Stomach (tissue), 9 donors: ENCODE data around the gene ERMP1. TPM values are rescaled to one million over a fixed set of nuclear protein-coding genes. Genes with fewer than 3 reads are reported as not detected.

Experiments used
- DNase-seq, 2 donors: peaks; one replicate each; pipeline versions ENCODE4 v3.0.0 to v3.0.0-alpha.2; 2013 to 2019
- H3K27ac ChIP-seq, 5 donors: fragments of 200-600 bp in 4 of 5; sonication (generic) in 4 of 5; one replicate each; pipeline ENCODE4 v1.5.1; 2013 to 2019; ENCODE audit warnings: mild to moderate bottlenecking in 1 of 5, moderate library complexity in 1 of 5
- H3K27me3 ChIP-seq, 3 donors: fragments of 200-600 bp; sonication (generic); one replicate each; pipeline ENCODE4 v1.5.1; 2017 to 2019; ENCODE audit warnings: mixed run types in 1 of 3
- H3K36me3 ChIP-seq, 4 donors: fragments of 200-600 bp; sonication (generic); 1 replicate in 3 of 4; 2 replicates in 1 of 4; pipeline ENCODE4 v1.5.1; 2016 to 2019
- H3K4me1 ChIP-seq, 4 donors: fragments of 200-600 bp; sonication (generic); one replicate each; pipeline ENCODE4 v1.5.1; 2016 to 2019
- H3K4me3 ChIP-seq, 4 donors: fragments of 200-600 bp; sonication (generic) in 3 of 4; one replicate each; pipeline ENCODE4 v1.5.1; 2016 to 2019; ENCODE audit warnings: mild to moderate bottlenecking in 1 of 4
- H3K9me3 ChIP-seq, 4 donors: fragments of 200-600 bp; sonication (generic); one replicate each; pipeline ENCODE4 v1.5.1; 2016 to 2019
- EP300 ChIP-seq: sonication (generic); formaldehyde crosslinking; IDR thresholded peaks from one replicate; pipeline ENCODE4 v1.6.1; 2017; ENCODE audit warnings: antibody characterized with exemption
- POLR2A ChIP-seq, 4 donors: fragments of 450-650 bp; IDR thresholded peaks; one replicate each; pipeline ENCODE4 v1.6.1; 2016; ENCODE audit warnings: antibody characterized with exemption in 4 of 4, control low read depth in 2 of 4, mild to moderate bottlenecking in 1 of 4, moderate library complexity in 1 of 4
- POLR2AphosphoS5 ChIP-seq, 3 donors: sonication (generic); formaldehyde crosslinking; IDR thresholded peaks; one replicate each; pipeline ENCODE4 v1.6.1; 2016; ENCODE audit warnings: antibody characterized with exemption in 3 of 3
- WGBS, 5 donors: extraction: QIAGEN DNeasy Blood & Tissue Kit in 3 of 5; methylation state at CpG; one replicate each; pipeline versions ENCODE4 v1.1.5 to v1.1.7; 2013 to 2018; 5-methylcytosine and 5-hydroxymethylcytosine counted together
- intact Hi-C: fragments of 100-400 bp; cut with DNase I; formaldehyde crosslinking; loops from one replicate; pipeline ENCODE4 v1.15.1; 2023; ENCODE audit warnings: low total_unique reads
- polyA plus RNA-seq, 3 donors: library from polyadenylated mRNA; stranded (reverse); fragments of 200-250 nt; gene quantifications; one replicate each; pipeline ENCODE4 v1.2.3, GENCODE V29; 2013
- total RNA-seq, 5 donors: library from RNA; depleted of rRNA; stranded (reverse); fragments of >200 nt; gene quantifications; one replicate each; pipeline versions ENCODE4 v1.1.0 to v1.2.3, GENCODE V29; 2014 to 2016
- TF ChIP-seq, protein P1 (sequence below), 7 experiments: fragments of 450-650 bp in 4 of 7; fragments of 200-600 bp in 3 of 7; sonication (generic) in 3 of 7; IDR thresholded peaks; one replicate each; pipeline ENCODE4 v1.5.1; 2016 to 2019; ENCODE audit warnings: antibody characterized with exemption in 7 of 7, control low read depth in 2 of 7, mild to moderate bottlenecking in 1 of 7
- donor health status: healthy with polysubstance abuse.
- donor health status: Bipolar disorder and iron deficiency.
- donor health status: healthy.

The ERMP1 gene
- total and polyA plus RNA-seq, 8 donors: 2.0 to 32.1 (median 16.3) TPM

DNA sequence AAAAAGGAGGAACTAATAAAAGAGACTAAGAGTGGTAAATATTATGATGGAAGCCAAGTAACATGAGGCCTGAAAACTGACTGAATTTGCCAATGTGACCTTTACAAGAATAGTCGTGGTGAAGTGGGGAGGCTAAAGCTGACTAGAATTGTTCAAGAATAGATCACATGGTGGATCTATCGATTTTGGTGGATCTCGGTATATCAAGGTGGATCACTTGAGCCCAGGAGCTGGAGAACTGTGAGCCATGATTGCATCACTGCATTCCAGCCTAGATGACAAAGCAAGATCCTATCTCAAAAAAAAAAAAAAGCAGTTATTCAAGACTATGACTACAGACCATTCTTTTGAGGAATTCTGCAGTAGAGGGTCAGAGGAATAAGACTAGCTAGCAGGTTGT lies 15.1 kb downstream of the ERMP1 start:
- intact Hi-C loops: no loop called here
- Histone ChIP-seq H3K27me3 (no peaks in the 10 kb centered on the region), H3K9me3 (no peaks in the 10 kb centered on the region), H3K27ac (no peak overlapping the region), H3K36me3 (peaks cover 4 to 65% (median 60%) of the 10 kb centered on the region in 4 donors), H3K4me1 (no peaks in the 10 kb centered on the region), H3K4me3 (no peak overlapping the region)
- DNase-seq: no peak
- WGBS, 5 donors: 89 to 94% (median 93%) methylated on average over 3 of the region's 3 CpGs
- TF ChIP-seq EP300: no peak
- no peak for TF ChIP-seq POLR2A (IDR thresholded peaks at IDR 0.05)
- TF ChIP-seq, protein P1, sequence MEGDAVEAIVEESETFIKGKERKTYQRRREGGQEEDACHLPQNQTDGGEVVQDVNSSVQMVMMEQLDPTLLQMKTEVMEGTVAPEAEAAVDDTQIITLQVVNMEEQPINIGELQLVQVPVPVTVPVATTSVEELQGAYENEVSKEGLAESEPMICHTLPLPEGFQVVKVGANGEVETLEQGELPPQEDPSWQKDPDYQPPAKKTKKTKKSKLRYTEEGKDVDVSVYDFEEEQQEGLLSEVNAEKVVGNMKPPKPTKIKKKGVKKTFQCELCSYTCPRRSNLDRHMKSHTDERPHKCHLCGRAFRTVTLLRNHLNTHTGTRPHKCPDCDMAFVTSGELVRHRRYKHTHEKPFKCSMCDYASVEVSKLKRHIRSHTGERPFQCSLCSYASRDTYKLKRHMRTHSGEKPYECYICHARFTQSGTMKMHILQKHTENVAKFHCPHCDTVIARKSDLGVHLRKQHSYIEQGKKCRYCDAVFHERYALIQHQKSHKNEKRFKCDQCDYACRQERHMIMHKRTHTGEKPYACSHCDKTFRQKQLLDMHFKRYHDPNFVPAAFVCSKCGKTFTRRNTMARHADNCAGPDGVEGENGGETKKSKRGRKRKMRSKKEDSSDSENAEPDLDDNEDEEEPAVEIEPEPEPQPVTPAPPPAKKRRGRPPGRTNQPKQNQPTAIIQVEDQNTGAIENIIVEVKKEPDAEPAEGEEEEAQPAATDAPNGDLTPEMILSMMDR (IDR thresholded peaks at IDR 0.05): no peak
- no peak for TF ChIP-seq POLR2AphosphoS5 (IDR thresholded peaks at IDR 0.05)

DNA sequence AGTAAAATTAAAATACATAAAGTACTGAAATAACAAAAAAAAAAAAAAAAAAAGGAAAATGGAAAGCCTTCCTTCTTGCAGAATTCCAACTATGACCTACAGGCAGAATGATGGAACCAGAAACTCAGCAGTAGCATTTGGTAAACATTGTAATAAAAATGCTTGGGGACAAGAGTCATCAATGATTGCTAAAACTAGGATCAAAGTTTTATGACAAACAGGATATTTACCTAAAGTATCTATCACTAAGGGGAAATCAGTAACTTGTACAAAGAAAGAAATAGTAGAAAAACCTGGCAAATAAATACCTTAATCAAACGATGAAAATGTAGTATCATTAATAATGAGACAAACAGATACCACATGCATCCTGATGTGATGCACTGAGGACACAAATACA lies 17.5 kb downstream of the ERMP1 start:
- H3K4me1 ChIP-seq: no peaks in the 10 kb centered on the region
- intact Hi-C loops: no loop called here
- no peak overlapping the region for H3K27ac ChIP-seq
- no peaks in the 10 kb centered on the region for H3K27me3 ChIP-seq
- WGBS, 5 donors: 70 to 84% (median 78%) methylated on average over 1 of the region's 1 CpG
- TF ChIP-seq POLR2AphosphoS5 (IDR thresholded peaks at IDR 0.05) (no peak), EP300 (no peak), POLR2A (IDR thresholded peaks at IDR 0.05) (no peak)
- TF ChIP-seq, protein P1 (IDR thresholded peaks at IDR 0.05): no peak
- no peak for DNase-seq
- no peaks in the 10 kb centered on the region for H3K9me3 ChIP-seq
- H3K4me3 ChIP-seq: no peak overlapping the region
- H3K36me3 ChIP-seq: peaks cover 8 to 67% (median 63%) of the 10 kb centered on the region in 4 donors

GRCh38 chr9:5813824-5814223 lies 19.1 kb downstream of the ERMP1 start:
- Histone ChIP-seq H3K27ac (no peak overlapping the region), H3K9me3 (no peaks in the 10 kb centered on the region), H3K4me3 (no peak overlapping the region), H3K36me3 (peaks cover 13 to 76% (median 70%) of the 10 kb centered on the region in 4 donors), H3K27me3 (no peaks in the 10 kb centered on the region), H3K4me1 (no peaks in the 10 kb centered on the region)
- intact Hi-C loops: no loop called here
- 85 to 92% (median 87%) methylated on average over 3 of the region's 3 CpGs for WGBS, 5 donors
- TF ChIP-seq, protein P1 (IDR thresholded peaks at IDR 0.05): no peak
- TF ChIP-seq EP300 (no peak), POLR2A (IDR thresholded peaks at IDR 0.05) (no peak), POLR2AphosphoS5 (IDR thresholded peaks at IDR 0.05) (no peak)
- DNase-seq: no peak

GRCh38 chr9:5811751-5812150 lies 21.2 kb downstream of the ERMP1 start:
- Histone ChIP-seq H3K4me1 (no peaks in the 10 kb centered on the region), H3K36me3 (peaks cover 13 to 77% (median 62%) of the 10 kb centered on the region in 4 donors), H3K27me3 (no peaks in the 10 kb centered on the region), H3K9me3 (no peaks in the 10 kb centered on the region), H3K4me3 (no peak overlapping the region), H3K27ac (no peak overlapping the region)
- TF ChIP-seq POLR2AphosphoS5 (IDR thresholded peaks at IDR 0.05): no peak
- TF ChIP-seq, protein P1 (IDR thresholded peaks at IDR 0.05): no peak
- TF ChIP-seq POLR2A (IDR thresholded peaks at IDR 0.05): no peak
- TF ChIP-seq EP300: no peak
- no peak for DNase-seq
- intact Hi-C loops: no loop called here
- WGBS, 5 donors: 94 to 98% (median 95%) methylated on average over 1 of the region's 1 CpG
